Stimulated activated CD4-positive, alpha-beta T cell treated with anti-CD3 and anti-CD28 coated beads, Interleukin-1b, Interleukin-23, amount 100 ng/mL, for 1 hour (primary cell): ENCODE results near the gene ANAPC15.
A peak's percentile ranks its signal among the peaks of the same experiment; 100 is the strongest.

Experiments used
- DNase-seq, 2 donors: peaks; one replicate each; pipeline ENCODE4 v3.0.0-alpha.2; 2020; ENCODE audit warnings: low read depth in 2 of 2

Gene ANAPC15

DNA sequence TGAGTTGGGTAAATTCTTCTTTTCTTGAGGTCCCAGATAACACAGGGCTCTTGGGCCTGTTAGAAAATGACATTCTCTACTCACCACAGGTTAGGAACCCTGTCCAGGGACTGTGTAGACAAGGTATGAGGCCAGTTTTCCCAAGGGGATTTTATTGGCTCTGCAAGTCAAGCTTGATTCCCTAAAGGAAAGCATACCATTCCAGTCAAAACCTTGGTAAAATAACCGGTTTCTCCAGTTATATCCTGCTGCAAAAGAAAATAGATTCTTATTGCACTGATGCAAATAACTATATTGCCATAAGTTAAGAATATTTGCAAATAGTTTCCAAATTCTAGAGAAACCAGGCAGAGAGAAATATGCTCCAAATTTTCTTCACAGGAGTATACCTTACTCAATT lies 13.5 kb upstream of the ANAPC15 start:
- no peak for DNase-seq

GRCh38 chr11:72124046-72124445 lies 11.6 kb upstream of the ANAPC15 start:
- no peak for DNase-seq

DNA sequence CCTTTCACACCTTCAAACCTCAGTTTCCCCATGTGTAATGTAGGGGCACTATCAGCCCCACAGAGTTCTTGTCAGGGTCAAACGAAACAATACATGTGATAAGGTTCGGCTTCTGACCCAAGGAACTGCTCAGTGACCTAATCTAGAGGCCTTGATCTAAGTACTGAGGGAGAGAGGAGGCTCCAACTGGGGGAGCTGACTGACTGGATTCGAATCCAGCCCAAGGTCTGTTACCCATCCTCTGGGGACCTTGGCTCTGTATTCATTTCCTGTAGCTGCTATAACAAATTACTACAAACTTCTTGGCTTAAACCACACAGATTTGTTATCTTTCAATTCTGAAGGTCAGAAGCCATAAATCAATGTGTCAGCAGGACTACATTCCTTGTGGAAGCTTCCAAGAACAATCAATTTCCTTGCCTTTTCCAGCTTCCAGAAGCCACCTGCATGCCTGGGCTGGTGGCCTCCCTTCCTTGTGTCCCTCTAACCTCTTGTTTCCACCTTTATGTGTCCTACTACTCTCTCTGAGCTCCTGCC lies 10.7 kb upstream of the ANAPC15 start:
- DNase-seq, result no peak

DNA sequence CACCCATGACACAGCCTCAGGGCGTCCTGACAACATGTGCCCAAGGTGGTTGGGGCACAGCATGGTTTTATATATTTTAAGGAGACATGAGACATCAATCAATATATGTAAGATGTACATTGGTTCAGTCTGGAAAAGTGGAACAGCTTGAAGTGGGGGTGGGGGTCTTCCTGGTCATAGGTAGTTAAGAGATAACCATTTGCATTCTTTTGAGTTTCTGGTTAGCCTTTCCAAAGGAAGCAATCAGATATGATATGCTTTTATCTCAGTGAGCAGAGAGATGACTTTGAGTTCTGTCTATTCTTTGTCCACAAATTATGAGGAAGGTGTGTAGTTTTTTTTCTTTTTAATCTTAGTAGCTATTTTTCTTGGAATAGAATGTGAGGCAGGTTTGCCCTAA lies 10.1 kb upstream of the ANAPC15 start:
- DNase-seq, result no peak

DNA sequence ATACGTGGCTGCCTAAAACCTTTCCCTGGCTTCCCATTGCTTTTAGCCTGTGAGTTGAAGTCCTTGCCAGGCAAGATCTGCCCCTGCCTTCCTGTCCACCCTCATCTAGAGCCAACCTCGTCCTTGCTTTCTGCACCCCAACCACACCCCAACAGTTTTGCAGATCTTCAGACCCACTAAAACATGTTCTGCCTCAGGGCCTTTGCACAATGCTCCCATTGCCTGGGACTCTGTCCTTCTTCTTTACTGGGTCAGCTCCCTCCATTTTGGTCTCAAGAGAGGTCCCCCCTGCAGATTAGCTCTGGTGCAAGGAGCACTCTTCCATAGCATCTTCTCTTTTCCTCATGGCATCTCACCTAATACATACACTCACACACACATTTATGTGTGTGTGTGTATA lies 8.4 kb upstream of the ANAPC15 start:
- no peak for DNase-seq

DNA sequence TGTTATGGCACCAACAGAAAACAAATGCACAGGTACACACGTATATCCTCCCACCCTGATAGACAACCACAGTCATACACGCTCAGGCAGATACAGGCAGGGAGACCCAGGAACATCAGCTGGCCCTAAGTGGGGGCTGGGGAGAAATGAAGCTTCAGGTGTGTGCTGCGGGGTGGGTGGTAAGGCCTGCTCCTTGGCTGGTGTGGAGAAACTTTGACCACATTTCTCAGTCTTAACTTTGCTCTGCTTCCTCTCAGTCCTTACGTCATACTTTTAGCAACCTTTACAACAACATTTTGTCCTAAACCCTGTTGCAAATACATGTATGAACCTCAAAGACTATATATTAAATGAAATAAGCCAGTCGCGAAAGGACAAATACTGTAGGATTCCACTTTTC lies 6.7 kb upstream of the ANAPC15 start:
- no peak for DNase-seq

DNA sequence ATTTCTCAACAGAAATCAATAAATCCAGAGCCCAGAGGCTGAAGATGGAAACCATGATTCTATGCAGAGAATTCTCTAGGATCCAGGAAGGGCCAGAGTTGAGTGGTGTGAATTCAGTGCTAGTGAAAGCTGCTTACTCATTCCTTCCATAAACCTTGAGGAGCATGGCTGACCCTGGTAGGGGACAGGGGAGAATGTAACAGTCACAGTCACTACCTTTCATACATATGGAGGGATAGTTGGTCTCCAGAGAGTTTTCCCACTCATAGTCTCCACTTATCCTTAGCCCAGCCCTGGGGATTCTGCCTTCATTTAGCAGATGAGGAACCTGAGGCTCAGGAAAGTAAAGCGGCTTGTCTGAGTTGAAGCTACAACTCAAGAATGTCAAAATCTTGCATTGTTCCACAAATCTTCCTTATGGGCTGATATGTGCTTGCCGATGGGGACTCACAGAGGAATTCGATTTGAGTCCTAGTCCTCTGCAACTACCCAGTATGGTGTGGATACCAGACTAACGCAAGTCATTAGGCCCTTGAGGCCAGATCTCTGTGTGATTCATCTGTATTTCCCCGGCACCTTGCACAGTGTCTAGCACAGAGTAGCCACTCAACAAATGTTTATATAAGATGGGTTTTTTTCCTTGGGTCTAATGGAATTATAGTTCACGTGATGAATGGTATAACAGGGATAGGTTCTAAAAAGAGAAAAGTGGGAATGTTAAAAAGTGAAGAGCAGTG lies 3.7 kb upstream of the ANAPC15 start:
- no peak for DNase-seq

- DNase-seq, result no peak
These were observed 2.1 kb upstream of the ANAPC15 start for GRCh38 chr11:72114570-72114969.

DNA sequence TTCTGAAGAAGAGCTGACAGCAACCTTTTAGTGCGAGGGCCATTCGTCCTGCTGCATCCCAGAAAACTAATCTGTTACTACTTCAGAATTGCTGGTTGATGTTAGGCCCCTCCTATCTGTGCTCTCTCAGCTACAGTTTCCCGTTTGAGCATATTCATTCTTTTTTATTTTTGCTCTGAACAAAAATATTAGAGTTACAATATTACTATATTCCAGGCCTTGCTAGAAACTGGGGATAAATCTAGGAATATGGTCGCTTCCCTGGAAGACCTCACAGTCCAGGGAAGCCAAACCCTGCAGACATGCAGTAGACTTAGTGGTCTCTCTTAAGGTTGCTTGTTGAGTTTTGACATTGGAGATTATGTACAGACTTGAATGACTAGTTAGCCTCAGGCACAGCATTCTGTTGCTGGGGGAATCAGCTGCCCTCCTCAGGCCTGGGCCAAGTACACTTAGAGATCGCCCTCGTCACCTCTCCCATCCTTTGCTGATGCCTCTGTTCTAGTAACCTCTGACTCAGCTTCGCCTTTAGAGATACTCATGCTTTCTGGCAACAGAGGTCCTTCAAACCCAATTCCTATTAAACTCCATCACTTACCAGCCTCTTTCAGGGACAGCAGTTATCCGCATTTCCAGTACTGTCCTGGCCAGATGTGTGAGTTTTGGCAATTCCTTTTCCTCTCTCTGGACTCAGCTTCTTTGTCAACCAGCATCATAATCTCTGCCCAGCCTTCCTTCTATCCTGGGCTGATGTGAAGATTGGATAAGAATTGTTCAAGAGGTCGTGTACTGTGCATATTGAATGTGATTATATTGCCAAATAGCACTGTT lies 698 bp upstream of the ANAPC15 start:
- no peak for DNase-seq

GRCh38 chr11:72111300-72112142 lies 974 bp downstream of the ANAPC15 start:
- DNase-seq, result no peak

- DNase-seq, result no peak
These were observed 6.6 kb downstream of the ANAPC15 start, which contains the start of gene TOMT for GRCh38 chr11:72105888-72106287. Gene TOMT (plus strand): TSS chr11:72105924. CDS start chr11:72105952, 28 bp downstream.

DNA sequence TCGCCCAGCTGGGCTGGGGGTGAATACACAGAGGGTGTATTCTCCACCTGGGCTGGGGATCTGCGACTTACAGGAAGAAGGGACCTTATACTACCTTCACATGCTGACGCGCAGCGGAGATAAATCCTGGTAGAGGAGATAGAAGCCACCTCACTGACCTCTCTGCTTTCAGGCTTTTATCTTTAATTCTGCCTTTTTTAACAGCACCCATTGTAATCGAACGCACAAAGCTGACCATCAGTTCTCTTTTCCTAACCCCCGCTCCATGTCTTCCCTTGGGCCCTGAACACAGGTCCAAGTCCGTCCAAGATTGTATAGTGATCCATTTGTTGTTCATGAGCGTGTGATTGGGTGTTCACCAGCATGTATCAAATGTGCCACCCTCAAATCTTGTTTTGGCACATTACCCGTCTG lies 8.7 kb downstream of the ANAPC15 start:
- no peak for DNase-seq

DNA sequence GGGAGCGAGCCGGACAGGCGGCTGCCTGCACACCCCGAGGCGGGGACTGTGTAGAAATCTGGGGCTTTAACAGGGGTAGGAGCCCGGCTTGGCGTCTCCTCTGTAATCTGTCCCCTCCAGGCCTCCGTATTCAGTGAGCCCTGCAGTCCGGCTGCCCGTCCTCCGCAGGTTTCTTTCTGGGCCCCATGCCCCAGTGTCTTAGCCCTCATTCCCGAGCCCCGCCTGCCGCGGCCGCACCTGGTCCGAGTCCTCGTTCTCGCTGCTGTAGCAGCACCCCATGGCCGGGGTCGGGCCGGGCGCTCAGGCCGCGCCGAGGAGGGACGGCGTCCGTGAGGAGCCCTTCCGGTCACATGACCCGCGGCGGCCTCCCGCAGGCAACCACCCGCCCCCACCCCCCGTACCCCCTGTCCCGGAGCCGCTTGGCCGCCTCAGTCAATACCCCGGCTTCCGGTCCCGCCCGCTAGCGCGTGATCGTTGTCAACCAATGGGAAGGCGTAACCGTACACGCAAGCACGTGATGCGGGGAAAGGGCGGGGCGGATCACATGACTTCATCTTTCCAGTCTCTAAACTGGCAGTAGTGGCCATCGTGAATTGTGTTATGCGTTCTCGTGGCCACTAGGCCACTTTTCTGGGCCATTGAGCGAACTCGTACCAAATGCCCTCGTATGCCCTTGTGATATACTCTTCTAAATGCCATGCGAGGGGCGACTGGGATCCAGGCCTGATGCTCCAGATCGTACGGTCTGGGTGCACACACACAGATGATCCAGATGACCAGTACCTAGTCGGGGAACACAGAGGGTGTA lies 9.3 kb downstream of the ANAPC15 start, which contains the start of gene LAMTOR1:
LAMTOR1 (minus strand) TSS at position 352 of the 808 bp plus-strand sequence; CDS start at position 279, 73 bp downstream.
- DNase-seq, result peak; percentile 89 to 92

- no peak for DNase-seq
These were observed 9.9 kb downstream of the ANAPC15 start for GRCh38 chr11:72102631-72102945.

DNA sequence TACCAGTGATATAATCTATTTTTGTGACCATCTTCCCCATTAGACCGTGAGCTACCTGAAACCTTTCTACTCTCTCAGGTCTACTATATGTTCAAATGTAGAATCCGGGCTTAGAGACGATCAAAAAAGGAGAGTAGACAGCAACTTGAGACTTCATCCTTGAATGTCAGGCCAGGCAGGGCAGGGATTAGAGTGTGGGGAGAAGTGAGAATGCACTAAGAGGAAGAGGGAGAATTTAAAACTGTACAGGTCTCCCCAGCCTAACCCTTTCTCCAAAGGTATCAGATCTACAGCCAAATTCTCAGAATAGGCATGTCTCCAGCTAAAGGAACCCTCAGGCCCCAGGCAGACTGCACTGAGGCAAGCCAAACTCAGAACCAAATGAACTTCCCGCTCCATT lies 10.3 kb downstream of the ANAPC15 start:
- DNase-seq, result no peak

DNA sequence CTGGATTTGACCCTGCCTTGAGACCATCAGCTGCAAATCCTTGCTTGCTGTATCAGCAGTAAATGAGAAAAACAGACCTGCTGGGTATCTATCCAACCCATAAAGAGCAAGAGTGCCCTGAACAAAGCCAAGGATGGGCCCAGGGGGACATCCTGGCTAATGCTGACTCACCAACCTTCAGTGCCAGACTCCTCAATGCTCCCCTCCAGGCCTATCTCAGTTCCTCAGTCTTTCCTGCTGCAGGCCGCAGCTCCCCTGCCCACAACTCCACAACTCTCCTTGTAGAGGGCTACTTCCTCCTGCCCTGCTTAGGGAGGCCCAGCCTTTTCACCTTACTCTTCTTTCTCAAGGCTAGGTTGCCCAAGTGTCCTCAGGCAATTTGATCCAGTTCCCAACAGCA lies 12.0 kb downstream of the ANAPC15 start:
- DNase-seq, result no peak

DNA sequence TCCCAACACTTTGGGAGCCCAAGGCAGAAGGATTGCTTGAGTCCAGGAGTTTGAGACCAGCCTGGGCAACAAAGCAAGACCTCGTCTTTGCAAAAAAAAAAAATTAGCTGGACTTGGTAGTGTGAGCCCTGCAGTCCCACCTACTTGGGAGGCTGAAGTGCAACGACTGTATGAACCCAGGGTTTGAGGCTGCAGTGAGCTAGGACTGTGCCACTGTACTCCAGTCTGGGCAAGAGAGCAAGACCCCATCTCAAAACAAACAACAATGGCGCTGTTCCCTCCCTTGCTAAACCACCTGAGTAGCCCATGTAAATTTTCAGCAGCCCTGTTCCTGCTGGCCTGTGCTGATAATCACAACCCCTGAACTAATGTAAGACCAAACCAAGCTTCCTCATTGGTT lies 12.5 kb downstream of the ANAPC15 start:
- no peak for DNase-seq

DNA sequence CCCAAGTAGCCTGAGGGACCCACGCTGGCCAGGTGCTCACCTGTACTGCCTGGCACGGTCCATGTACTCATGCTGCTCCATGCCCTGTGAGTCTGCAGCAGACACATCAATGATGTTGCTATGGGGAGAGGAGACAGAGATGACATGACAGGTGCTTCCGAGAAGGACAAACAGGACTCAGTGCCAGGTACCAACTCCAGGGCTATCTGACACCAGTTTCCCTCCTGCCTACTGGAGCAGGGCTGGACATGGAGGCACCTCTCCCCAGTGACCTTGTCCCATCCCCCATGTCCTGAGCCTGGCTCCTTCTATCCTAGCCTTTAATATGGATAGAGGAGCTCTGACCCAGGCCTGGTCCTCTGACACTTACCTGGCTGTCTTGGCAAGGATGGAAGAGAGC lies 13.8 kb downstream of the ANAPC15 start:
- DNase-seq, result no peak

GRCh38 chr11:72091292-72091691 lies 21.2 kb downstream of the ANAPC15 start:
- DNase-seq, result peak; percentile 39 to 48

DNA sequence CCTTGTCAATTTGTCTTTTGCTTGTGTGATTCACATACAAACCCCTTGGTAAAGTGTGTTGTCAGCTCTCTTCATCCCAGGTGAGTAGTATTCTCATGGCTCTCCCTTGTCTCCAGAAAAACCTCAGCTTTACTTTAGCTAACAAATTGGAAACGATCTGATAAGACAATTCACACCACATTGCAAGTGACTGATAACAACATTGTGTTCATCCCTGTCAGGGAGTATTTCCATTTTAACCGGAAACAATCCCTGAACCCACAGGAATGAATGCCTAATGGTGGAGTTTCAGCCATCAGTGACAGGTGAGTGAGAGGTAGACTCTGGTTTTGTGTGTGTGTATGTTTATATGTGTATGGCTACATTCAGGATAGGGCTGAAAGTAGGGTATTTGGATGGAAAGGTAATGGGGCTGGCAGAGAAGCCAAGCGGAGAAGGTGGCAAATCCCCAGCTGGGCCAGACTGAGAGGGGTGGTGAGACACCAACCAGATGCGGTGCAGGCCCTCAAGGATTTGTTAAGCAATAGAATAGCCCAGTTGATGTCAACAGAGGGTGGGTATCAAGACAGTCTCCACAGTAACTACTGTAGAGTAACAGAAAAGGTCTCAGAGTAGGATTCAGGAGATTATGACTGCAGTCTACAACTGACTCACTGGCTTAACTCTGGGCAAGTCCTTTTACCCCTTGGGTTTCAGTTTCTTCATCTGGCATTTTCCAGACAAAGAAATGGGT lies 24.3 kb downstream of the ANAPC15 start:
- DNase-seq, result no peak
